Activated T-cell treated with anti-CD3 and anti-CD28 coated beads for 1 hour (primary cell): Measurements from ENCODE around the gene PHRF1.

Experiments used
- DNase-seq: peaks from one replicate; pipeline ENCODE4 v3.0.0-alpha.2; 2020; ENCODE audit warnings: low read depth

PHRF1 gene

DNA sequence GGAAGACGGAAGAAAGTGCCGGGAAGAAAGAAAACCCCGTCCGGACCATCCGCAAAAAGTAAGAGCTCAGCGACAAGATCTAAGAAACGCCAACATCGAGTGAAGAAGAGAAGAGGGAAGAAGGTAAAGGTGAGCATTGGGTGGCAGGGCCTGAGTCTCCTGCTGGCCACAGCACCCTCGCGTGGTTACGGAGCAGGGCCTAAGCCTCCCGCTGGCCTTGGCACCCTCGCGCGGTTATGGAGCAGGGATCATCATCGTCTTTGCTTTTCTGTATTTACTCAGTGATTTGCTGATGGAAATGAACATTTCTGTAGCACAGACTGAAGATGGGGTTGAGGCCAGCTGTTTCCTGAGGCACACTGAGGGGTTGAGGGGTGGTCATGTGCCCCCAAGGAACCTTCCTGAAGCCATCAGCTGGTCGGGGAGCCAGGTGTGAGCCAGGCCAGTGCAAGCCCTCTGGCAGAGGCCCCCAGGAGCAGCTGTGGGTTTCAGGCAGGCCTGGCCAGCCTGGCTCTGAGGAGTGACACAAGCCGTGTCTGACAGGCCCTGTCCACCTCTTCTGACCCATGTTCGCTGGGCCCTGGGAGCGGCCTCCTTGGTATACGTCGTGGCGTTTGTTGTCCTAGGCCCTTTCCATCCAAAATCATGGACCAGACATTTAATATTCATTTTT is 25.4 kb downstream of the PHRF1 start:
- DNase-seq = no peak

DNA sequence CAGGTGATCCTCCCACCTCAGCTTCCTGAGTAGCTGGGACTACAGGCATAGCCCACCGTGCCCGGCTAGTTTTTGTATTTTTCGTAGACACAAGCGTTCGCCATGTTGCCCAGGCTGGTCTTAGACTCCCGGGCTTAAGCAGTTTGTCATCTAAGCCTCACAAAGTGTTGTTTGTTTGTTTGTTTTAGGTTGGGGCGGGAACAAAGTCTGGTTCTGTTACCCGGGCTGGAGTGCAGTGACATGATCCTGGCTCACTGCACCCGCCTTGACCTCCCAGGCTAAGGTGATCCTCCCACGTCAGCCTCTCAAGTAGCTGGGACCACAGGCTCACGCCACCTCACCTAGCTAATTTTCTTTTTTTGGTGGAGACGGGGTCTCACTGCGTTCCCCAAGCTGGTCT is 26.9 kb downstream of the PHRF1 start:
- DNase-seq = no peak

- no peak for DNase-seq
Measured at GRCh38 chr11:605286-606129, 29.2 kb downstream of the PHRF1 start.

- no peak for DNase-seq
Measured at GRCh38 chr11:606245-606644, 30.0 kb downstream of the PHRF1 start.

GRCh38 chr11:607020-607780 is 30.9 kb downstream of the PHRF1 start:
- DNase-seq = no peak

GRCh38 chr11:607971-608659 is 31.8 kb downstream of the PHRF1 start:
- no peak for DNase-seq

DNA sequence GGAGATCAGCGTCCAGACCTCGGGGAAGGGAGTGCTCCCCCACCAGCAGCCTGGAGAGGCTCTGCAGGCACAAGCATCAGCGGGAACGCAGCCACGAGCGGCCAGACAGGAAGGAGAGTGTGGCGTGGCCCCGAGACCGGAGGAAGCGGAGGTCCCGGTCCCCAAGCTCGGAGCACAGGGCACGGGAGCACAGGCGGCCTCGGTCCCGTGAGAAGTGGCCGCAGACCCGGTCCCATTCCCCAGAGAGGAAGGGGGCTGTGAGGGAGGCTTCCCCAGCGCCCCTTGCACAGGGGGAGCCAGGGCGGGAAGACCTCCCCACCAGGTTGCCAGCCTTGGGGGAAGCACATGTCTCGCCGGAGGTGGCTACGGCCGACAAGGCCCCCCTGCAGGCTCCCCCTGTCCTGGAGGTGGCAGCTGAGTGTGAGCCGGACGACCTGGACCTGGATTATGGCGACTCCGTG is 32.6 kb downstream of the PHRF1 start:
- DNase-seq = no peak

GRCh38 chr11:609341-609811 is 33.1 kb downstream of the PHRF1 start:
- no peak for DNase-seq

DNA sequence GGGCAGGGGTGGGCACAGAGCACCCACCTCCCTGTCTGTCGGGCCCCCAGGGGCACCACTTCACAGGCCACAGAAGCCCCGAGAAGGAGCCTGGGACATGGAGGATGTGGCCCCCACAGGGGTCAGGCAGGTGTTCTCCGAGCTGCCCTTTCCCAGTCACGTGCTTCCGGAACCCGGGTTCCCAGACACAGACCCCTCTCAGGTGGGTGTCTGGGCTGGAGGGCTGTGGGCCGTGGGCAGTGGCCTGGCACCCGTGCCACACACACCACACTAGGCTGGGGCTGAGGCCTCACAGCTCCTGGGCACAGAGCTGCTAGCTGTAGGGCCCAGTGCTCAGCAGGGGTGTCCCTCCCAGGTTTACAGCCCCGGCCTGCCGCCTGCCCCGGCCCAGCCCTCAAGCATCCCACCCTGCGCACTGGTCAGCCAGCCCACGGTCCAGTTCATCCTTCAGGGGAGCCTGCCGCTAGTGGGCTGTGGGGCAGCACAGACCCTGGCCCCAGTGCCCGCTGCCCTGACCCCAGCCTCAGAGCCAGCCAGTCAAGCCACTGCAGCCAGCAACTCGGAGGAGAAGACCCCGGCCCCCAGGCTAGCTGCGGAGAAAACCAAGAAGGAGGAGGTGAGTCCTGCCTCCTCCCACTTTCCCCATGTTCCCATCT is 34.0 kb downstream of the PHRF1 start:
- no peak for DNase-seq

DNA sequence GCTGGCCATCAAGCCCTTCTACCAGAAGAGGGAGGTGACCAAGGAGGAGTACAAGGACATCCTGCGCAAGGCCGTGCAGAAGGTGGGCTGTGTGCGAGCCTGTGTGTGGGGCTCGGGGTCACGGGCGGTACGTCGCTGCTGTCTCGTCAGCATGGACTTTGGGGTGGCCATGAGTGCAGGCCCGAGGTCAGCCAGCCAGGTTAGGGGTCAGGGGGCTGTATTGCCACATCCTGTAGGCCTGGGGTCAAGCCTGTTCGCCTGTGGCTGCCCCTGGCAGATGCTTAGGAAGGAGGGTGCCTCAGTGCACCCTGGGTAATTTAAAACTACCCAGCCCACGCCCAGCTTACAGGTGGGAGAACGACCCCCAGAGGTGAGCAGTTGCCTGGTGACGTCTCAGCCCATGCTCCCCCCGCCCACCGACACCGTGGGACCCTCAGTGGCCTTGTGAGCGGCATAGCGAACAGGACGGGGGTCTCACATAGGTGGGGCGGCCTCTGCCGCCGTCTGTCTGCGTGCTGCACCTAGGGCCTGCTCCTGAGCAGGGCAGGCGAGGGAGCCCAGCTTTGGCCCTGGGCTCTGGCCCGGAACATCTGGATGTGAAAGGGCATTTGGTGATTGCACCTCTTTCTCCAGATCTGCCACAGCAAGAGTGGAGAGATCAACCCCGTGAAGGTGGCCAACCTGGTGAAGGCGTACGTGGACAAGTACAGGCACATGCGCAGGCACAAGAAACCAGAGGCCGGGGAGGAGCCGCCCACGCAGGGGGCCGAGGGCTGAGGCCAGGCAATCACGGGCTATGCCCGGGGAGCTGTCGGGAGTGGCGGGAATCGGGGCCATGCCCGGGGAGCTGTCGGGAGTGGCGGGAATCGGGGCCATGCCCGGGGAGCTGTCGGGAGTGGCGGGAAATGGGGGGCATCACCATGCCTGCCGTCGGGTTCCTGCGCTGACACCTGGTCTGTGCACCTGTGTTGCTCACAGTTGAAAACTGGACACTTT is 35.0 kb downstream of the PHRF1 start:
- DNase-seq = no peak

GRCh38 chr11:612201-612960 is 36.1 kb downstream of the PHRF1 start:
- DNase-seq = no peak

DNA sequence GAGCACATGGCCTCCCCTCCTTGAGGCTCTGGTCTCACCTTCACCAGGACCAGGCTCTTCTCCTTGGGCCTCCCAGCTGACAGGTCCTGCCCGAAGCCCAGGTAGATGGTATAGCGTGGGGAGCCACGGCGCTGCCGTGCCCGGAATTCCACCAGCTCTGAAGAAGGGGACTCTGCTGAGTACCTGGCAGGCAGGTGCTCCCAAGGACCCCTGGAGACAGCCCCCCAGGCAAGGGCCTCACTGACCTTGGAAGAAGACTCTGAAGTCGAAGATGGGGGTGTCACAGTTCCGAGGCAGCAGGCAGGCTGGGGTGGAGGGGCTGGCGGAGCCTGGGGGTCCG is 36.7 kb downstream of the PHRF1 start:
- no peak for DNase-seq

DNA sequence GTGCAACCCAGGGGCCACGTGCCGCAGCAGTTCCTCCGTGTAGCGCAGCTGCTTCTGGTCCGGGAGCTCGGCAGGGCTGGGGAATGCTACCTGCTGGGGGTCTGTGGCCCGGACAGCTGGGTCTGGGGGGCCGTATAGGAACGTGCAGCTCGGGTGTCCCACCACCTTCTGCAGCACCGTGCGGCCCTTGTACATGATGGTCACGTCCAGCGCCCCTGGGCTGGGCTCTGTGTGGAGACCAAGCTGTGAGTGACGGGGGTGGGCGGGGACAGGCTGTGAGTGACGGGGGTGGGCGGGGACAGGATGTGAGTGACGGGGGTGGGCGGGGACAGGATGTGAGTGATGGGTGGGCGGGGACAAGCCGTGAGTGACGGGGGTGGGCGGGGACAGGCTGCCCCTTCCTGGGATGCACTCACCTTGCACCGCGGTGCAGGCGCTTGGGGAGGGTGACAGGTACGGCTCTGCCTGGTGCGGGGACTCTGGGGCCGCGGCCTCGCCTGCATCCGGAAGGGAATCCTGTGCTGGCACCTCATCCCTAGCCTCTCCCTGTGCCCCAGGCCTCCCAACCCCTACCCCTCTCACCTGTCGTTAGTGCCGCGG is 37.2 kb downstream of the PHRF1 start:
- DNase-seq = peak; percentile 83

- no peak for DNase-seq
Measured at GRCh38 chr11:614021-614622, 37.9 kb downstream of the PHRF1 start.

DNA sequence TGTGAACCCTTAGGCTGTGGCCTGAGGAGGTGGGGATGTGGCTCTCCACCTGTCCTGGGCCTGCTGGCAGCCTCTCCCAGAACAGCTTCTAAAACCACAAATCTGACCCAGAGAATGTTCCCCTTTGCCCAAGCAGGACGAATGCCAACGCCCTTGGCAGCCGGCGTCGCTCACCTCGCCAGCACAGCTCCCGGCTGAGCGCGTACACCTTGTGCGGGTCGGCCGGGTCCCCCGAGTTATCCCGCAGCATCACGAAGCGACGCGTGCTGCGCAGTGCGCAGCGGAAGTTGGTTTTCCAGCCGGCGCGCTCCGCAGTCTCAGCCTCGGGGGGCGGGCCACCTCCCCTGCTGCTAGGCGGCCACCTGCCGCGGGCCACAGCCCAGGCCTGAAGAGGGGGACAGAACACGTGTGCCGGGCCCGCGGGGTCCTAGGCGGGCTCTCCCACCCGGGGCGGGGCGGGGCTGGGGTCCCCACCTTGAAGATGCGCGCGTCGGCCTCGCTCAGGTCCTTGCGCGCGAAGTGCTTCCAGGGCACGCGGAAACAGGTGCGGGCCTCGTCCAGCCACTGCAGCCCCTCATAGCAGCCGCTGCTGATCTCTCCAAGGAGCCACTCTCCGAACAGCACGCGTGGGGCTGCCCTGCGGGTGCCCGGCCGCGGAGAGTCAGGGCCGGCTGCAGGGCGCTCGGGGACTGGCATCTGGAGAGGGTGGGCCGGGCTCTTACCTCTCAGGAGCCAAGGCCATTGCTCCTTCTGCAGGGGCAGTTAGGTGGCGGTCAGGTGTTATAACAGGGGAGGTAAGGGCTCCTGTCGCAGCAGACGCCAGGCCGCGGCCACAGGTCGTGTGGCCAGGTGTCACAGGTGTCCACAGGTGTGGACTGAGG is 38.6 kb downstream of the PHRF1 start:
- no peak for DNase-seq

GRCh38 chr11:615504-616319 is 39.4 kb downstream of the PHRF1 start, which contains the start of gene IRF7:
TSS of gene IRF7 (minus strand) at chr11:615950. CDS start at chr11:615364, 586 bp downstream.
- DNase-seq = peak; percentile 85
